Measurements from ENCODE around the gene ATP2A3. TPM values are rescaled to one million over a fixed set of nuclear protein-coding genes. Genes with fewer than 3 reads are reported as not detected.

ATP2A3 gene
- total RNA-seq, 1 donor from 2014 or later: 1.5 TPM

- Histone ChIP-seq H3K4me1 (ENCODE audit: insufficient read depth, low read length) (peaks cover 2% of the 10 kb centered on the region), H3K36me3 (ENCODE audit: insufficient read depth, low read length) (no peaks in the 10 kb centered on the region), H4K20me1 (ENCODE audit: insufficient read depth, low read length) (no peaks in the 10 kb centered on the region), H3K27me3 (ENCODE audit: insufficient read depth, low read length) (peaks cover 3% of the 10 kb centered on the region), H3K27ac (ENCODE audit: low read depth, low read length) (no peak overlapping the region), H3K9me3 (ENCODE audit: insufficient read depth, low read depth, low read length) (no peaks in the 10 kb centered on the region), H3K4me2 (ENCODE audit: low read length) (no peak overlapping the region), H3K4me3 (ENCODE audit: insufficient read depth, low read depth, low read length) (no peak overlapping the region), H2AFZ (ENCODE audit: low read depth, low read length) (no peak overlapping the region), H3K79me2 (ENCODE audit: insufficient read depth, low read length) (no peaks in the 10 kb centered on the region), H3K9ac (ENCODE audit: low read length) (no peak overlapping the region)
- H3K4me1 Mint-ChIP-seq (ENCODE audit: low read depth, unreplicated experiment): peaks cover under 1% of the 10 kb centered on the region
- no peak for TF ChIP-seq CTCF (IDR thresholded peaks at IDR 0.05; ENCODE audit: insufficient read depth, low read depth, low read length)
- no peak for TF ChIP-seq EZH2 (IDR thresholded peaks at IDR 0.05; ENCODE audit: insufficient read depth, low read length)
- H3K4me3 Mint-ChIP-seq (ENCODE audit: unreplicated experiment): no peak overlapping the region
- no peak overlapping the region for H3K27ac Mint-ChIP-seq (ENCODE audit: unreplicated experiment)
- no peak for FAIRE-seq
- peak; percentile 29 for DNase-seq (ENCODE audit: low read depth)
- peaks cover 23% of the 10 kb centered on the region for H3K27me3 Mint-ChIP-seq (ENCODE audit: low read depth, unreplicated experiment)
- no peaks in the 10 kb centered on the region for H3K9me3 Mint-ChIP-seq (ENCODE audit: unreplicated experiment)
- no peaks in the 10 kb centered on the region for H3K36me3 Mint-ChIP-seq (ENCODE audit: low read depth, unreplicated experiment)
These were observed 42.5 kb downstream of the ATP2A3 start for GRCh38 chr17:3921502-3922319.

GRCh38 chr17:3921006-3921405, 43.2 kb downstream of the ATP2A3 start:
- H3K4me2 ChIP-seq (ENCODE audit: low read length): no peak overlapping the region
- peaks cover 3% of the 10 kb centered on the region for H3K27me3 ChIP-seq (ENCODE audit: insufficient read depth, low read length)
- Mint-ChIP-seq H3K27me3 (ENCODE audit: low read depth, unreplicated experiment) (peaks cover 23% of the 10 kb centered on the region), H3K9me3 (ENCODE audit: unreplicated experiment) (no peaks in the 10 kb centered on the region), H3K36me3 (ENCODE audit: low read depth, unreplicated experiment) (no peaks in the 10 kb centered on the region), H3K4me1 (ENCODE audit: low read depth, unreplicated experiment) (no peaks in the 10 kb centered on the region), H3K4me3 (ENCODE audit: unreplicated experiment) (no peak overlapping the region), H3K27ac (ENCODE audit: unreplicated experiment) (no peak overlapping the region)
- peaks cover 2% of the 10 kb centered on the region for H3K4me1 ChIP-seq (ENCODE audit: insufficient read depth, low read length)
- H3K9ac ChIP-seq (ENCODE audit: low read length): no peak overlapping the region
- H3K79me2 ChIP-seq (ENCODE audit: insufficient read depth, low read length): no peaks in the 10 kb centered on the region
- no peaks in the 10 kb centered on the region for H3K9me3 ChIP-seq (ENCODE audit: insufficient read depth, low read depth, low read length)
- FAIRE-seq (no peak), DNase-seq (ENCODE audit: low read depth) (no peak)
- H4K20me1 ChIP-seq (ENCODE audit: insufficient read depth, low read length): no peaks in the 10 kb centered on the region
- no peak overlapping the region for H3K27ac ChIP-seq (ENCODE audit: low read depth, low read length)
- no peak overlapping the region for H2AFZ ChIP-seq (ENCODE audit: low read depth, low read length)
- no peak overlapping the region for H3K4me3 ChIP-seq (ENCODE audit: insufficient read depth, low read depth, low read length)
- TF ChIP-seq CTCF (IDR thresholded peaks at IDR 0.05; ENCODE audit: insufficient read depth, low read depth, low read length): no peak
- no peak for TF ChIP-seq EZH2 (IDR thresholded peaks at IDR 0.05; ENCODE audit: insufficient read depth, low read length)
- no peaks in the 10 kb centered on the region for H3K36me3 ChIP-seq (ENCODE audit: insufficient read depth, low read length)

GRCh38 chr17:3919123-3919624, 45.1 kb downstream of the ATP2A3 start:
- no peak overlapping the region for H3K4me3 ChIP-seq (ENCODE audit: insufficient read depth, low read depth, low read length)
- no peaks in the 10 kb centered on the region for H3K36me3 Mint-ChIP-seq (ENCODE audit: low read depth, unreplicated experiment)
- H3K9ac ChIP-seq (ENCODE audit: low read length): no peak overlapping the region
- H3K4me3 Mint-ChIP-seq (ENCODE audit: unreplicated experiment): no peak overlapping the region
- no peak overlapping the region for H3K27ac ChIP-seq (ENCODE audit: low read depth, low read length)
- peaks cover 2% of the 10 kb centered on the region for H3K4me1 ChIP-seq (ENCODE audit: insufficient read depth, low read length)
- H3K4me1 Mint-ChIP-seq (ENCODE audit: low read depth, unreplicated experiment): no peaks in the 10 kb centered on the region
- H4K20me1 ChIP-seq (ENCODE audit: insufficient read depth, low read length): no peaks in the 10 kb centered on the region
- H3K9me3 Mint-ChIP-seq (ENCODE audit: unreplicated experiment): no peaks in the 10 kb centered on the region
- H3K9me3 ChIP-seq (ENCODE audit: insufficient read depth, low read depth, low read length): no peaks in the 10 kb centered on the region
- H2AFZ ChIP-seq (ENCODE audit: low read depth, low read length): no peak overlapping the region
- FAIRE-seq: no peak
- H3K27me3 ChIP-seq (ENCODE audit: insufficient read depth, low read length): no peaks in the 10 kb centered on the region
- no peak for DNase-seq (ENCODE audit: low read depth)
- H3K4me2 ChIP-seq (ENCODE audit: low read length): no peak overlapping the region
- TF ChIP-seq EZH2 (IDR thresholded peaks at IDR 0.05; ENCODE audit: insufficient read depth, low read length): no peak
- TF ChIP-seq CTCF (IDR thresholded peaks at IDR 0.05; ENCODE audit: insufficient read depth, low read depth, low read length): no peak
- H3K36me3 ChIP-seq (ENCODE audit: insufficient read depth, low read length): no peaks in the 10 kb centered on the region
- peaks cover 24% of the 10 kb centered on the region for H3K27me3 Mint-ChIP-seq (ENCODE audit: low read depth, unreplicated experiment)
- H3K79me2 ChIP-seq (ENCODE audit: insufficient read depth, low read length): no peaks in the 10 kb centered on the region
- H3K27ac Mint-ChIP-seq (ENCODE audit: unreplicated experiment): no peak overlapping the region

All from astrocyte (in vitro differentiated cells and primary cell).